ENCODE measurements around the gene PEX14. TPM values are rescaled to one million over a fixed set of nuclear protein-coding genes. Genes with fewer than 3 reads are reported as not detected.

PEX14 gene
- total and polyA plus RNA-seq, 2 experiments from 2014 or later = 17.6 to 19.6 TPM

- no peak for TF ChIP-seq ZNF462 (CRISPR knock-in tag; IDR thresholded peaks at IDR 0.05)
- TF ChIP-seq ZNF114 (CRISPR knock-in tag; IDR thresholded peaks at IDR 0.05) = no peak
- TF ChIP-seq EZH2 (IDR thresholded peaks at IDR 0.05; ENCODE audit: low read depth, unreplicated experiment) = no peak
- TF ChIP-seq STAT1 (IDR thresholded peaks at IDR 0.05; ENCODE audit: unreplicated experiment) = no peak
- TF ChIP-seq NANOG (IDR thresholded peaks at IDR 0.05; ENCODE audit: borderline replicate concordance) = no peak
- no peak for TF ChIP-seq CTCF (conservative IDR thresholded peaks at IDR 0.05; ENCODE audit: low read depth in 2 of 2)
- TF ChIP-seq JUNB (IDR thresholded peaks at IDR 0.05; ENCODE audit: unreplicated experiment) = no peak
- no peak for TF ChIP-seq EZH2phosphoT487 (IDR thresholded peaks at IDR 0.05; ENCODE audit: unreplicated experiment)
- no peak for TF ChIP-seq ETS1 (IDR thresholded peaks at IDR 0.05)
- no peak for TF ChIP-seq CREB1 (CRISPR knock-in tag; IDR thresholded peaks at IDR 0.05; ENCODE audit: low read depth)
- TF ChIP-seq ZNF331 (CRISPR knock-in tag; IDR thresholded peaks at IDR 0.05; ENCODE audit: low read depth) = no peak
- TF ChIP-seq POLR2AphosphoS5 (IDR thresholded peaks at IDR 0.05; ENCODE audit: low read depth) = no peak
Measured at GRCh38 chr1:10457875-10458274, 16.9 kb upstream of the PEX14 start (continued).

Data from GM23338 (cell line).